ENCODE measurements around the gene WDR7.

WDR7 gene

DNA sequence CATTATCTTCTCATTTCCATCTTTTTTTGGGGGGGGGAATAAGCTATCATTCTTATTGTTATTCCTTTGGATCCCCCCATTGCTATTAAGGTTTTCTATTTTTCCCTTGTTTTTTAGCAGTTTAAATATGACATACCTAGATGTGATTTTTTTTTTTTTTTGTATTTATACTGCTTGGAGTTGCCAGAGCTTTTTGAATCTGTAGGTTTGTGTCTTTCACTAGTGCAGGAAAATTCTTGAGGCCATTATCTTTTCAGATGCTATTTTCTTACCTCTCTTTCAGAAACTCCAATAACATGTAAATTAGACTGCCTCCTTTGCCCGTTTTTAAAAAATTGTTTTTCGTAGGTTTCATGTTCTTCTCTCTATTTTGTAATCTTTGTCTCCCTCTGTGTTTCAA is 88.6 kb downstream of the WDR7 start:
- Histone ChIP-seq H3K4me3 (ENCODE audit: low read length) (no peak overlapping the region), H3K27ac (ENCODE audit: low read depth, low read length) (no peak overlapping the region), H3K27me3 (ENCODE audit: control insufficient read depth, insufficient read depth, low read length) (no peaks in the 10 kb centered on the region), H3K4me1 (ENCODE audit: control insufficient read depth, insufficient read depth, low read length) (peaks cover under 1% of the 10 kb centered on the region), H3K36me3 (ENCODE audit: control insufficient read depth, insufficient read depth, low read length) (peaks cover 3% of the 10 kb centered on the region), H3K9ac (ENCODE audit: low read length) (no peak overlapping the region)

DNA sequence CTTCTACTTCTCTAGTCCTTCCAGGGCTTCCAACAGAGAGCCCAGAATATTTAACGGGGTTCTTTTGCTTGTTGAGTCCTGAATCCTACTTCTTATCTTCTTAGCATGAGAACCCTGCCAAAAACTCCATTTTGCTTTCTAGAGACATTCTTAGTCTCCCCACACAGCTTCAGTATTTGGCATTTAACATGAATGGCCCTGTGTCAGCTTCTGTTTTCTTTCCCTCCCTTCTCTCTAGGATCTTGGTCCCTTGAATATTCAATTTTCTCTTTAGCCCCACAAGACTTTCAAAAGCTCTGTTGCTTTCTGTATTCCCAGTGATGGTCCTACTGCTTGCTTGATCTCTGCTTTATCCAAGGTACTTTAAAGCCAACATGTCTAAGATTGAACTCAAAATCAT is 89.5 kb downstream of the WDR7 start:
- no peak overlapping the region for H3K4me3 ChIP-seq (ENCODE audit: low read length)

DNA sequence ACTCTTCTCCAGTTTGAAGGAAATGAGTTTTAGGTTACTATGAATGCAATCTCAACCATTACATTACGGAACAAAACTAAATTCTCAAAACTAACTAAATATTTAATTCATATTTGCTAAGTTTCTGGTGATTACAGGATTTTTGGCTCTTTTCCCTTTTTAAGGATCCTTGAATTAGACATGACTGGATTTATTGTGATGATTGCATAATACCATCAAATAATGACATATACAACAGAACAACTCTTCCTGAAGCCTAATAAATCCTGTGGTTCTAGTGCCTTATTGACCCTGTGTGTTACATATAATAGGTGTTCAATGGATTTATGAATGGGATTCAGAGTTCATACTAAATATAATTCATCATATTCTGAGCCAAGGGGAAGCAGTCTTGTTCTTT is 90.5 kb downstream of the WDR7 start:
- Histone ChIP-seq H3K27me3 (ENCODE audit: control insufficient read depth, insufficient read depth, low read length) (no peaks in the 10 kb centered on the region), H3K27ac (ENCODE audit: low read depth, low read length) (no peak overlapping the region), H3K4me1 (ENCODE audit: control insufficient read depth, insufficient read depth, low read length) (peaks cover 3% of the 10 kb centered on the region), H3K9ac (ENCODE audit: low read length) (no peak overlapping the region), H3K4me3 (ENCODE audit: low read length) (no peak overlapping the region), H3K36me3 (ENCODE audit: control insufficient read depth, insufficient read depth, low read length) (peaks cover 3% of the 10 kb centered on the region)

More for the DNA sequence above, 89.5 kb downstream of the WDR7 start:
- no peak overlapping the region for H3K27ac ChIP-seq (ENCODE audit: low read depth, low read length)
- H3K9ac ChIP-seq (ENCODE audit: low read length), result no peak overlapping the region
- peaks cover 3% of the 10 kb centered on the region for H3K4me1 ChIP-seq (ENCODE audit: control insufficient read depth, insufficient read depth, low read length)
- H3K27me3 ChIP-seq (ENCODE audit: control insufficient read depth, insufficient read depth, low read length), result no peaks in the 10 kb centered on the region
- H3K36me3 ChIP-seq (ENCODE audit: control insufficient read depth, insufficient read depth, low read length), result peaks cover 3% of the 10 kb centered on the region

DNA sequence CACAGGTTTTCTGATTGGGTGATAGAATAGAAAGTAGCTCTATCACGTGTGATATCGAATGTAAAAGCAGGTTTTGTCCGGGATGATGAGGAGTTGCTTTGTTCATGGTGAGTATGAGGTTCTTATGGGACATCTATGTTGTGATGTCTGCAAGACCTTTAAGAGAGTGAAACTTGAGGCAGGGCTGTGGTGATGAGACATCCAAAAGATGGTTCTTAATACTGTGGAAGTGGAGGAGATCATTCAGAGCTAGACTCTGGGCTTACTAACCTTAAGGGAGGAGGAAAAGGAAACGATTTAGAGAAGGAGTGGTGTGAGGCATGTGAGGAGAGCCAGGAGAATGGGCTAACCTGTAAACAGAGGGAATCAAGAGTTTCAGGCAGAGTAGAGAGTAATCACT is 92.0 kb downstream of the WDR7 start:
- peaks cover 3% of the 10 kb centered on the region for H3K36me3 ChIP-seq (ENCODE audit: control insufficient read depth, insufficient read depth, low read length)
- H3K27me3 ChIP-seq (ENCODE audit: control insufficient read depth, insufficient read depth, low read length), result no peaks in the 10 kb centered on the region
- no peak overlapping the region for H3K9ac ChIP-seq (ENCODE audit: low read length)

DNA sequence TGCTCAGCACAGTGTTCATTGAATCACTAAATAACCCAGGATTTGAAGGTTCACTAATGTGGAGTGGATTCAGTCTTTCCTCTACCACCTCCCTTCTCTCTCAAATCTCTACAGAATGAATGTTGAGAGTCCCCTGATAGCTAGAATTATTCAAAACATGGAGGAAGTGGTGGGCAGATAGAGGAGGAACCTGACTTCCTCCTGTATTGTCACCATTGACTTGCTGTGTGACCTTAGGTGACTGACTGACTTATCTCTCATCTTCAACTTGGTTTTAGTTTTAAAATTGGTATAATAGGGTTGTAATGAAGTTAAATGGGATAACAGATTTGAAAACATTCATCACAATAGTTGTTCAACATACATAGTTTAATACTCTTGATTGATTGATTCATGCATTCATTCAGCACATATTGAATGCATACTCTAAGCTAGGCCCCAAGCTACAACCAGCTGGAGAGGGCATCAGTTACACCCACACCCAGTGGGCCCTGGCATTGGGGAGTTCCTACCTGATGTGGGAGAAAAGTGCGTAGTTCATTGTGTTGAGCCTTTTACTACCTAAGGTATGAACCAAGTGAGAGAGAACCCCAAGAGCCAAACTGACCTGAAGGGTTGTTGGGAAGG is 96.0 kb downstream of the WDR7 start:
- H3K36me3 ChIP-seq (ENCODE audit: control insufficient read depth, insufficient read depth, low read length), result no peaks in the 10 kb centered on the region
- no peak overlapping the region for H3K9ac ChIP-seq (ENCODE audit: low read length)
- no peak overlapping the region for H3K27ac ChIP-seq (ENCODE audit: low read depth, low read length)
- peaks cover 3% of the 10 kb centered on the region for H3K4me1 ChIP-seq (ENCODE audit: control insufficient read depth, insufficient read depth, low read length)
- no peaks in the 10 kb centered on the region for H3K27me3 ChIP-seq (ENCODE audit: control insufficient read depth, insufficient read depth, low read length)
- H3K4me3 ChIP-seq (ENCODE audit: low read length), result no peak overlapping the region

More for the DNA sequence above, 92.0 kb downstream of the WDR7 start:
- H3K4me3 ChIP-seq (ENCODE audit: low read length), result no peak overlapping the region
- H3K27ac ChIP-seq (ENCODE audit: low read depth, low read length), result no peak overlapping the region
- peaks cover 3% of the 10 kb centered on the region for H3K4me1 ChIP-seq (ENCODE audit: control insufficient read depth, insufficient read depth, low read length)

DNA sequence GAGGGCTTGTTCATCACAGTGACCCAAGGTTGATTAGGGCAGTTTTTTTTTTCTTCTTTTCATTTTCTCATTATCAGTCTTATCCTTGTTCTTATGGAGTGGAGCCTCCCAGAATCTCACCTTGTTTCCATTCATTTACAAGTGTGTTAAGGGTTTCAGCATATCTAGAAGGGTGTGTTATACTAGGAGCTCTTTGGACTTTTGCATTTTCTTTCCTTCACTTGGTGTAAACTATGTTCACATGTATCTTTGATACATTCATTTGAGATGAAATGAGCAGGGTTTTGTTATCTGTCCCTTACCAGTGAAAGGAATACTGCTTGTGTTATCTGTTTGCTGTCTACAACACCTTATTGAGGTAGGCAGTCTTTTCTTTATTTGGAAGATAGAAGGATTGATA is 96.7 kb downstream of the WDR7 start:
- Histone ChIP-seq H3K27me3 (ENCODE audit: control insufficient read depth, insufficient read depth, low read length) (no peaks in the 10 kb centered on the region), H3K36me3 (ENCODE audit: control insufficient read depth, insufficient read depth, low read length) (no peaks in the 10 kb centered on the region), H3K27ac (ENCODE audit: low read depth, low read length) (no peak overlapping the region), H3K9ac (ENCODE audit: low read length) (no peak overlapping the region), H3K4me3 (ENCODE audit: low read length) (no peak overlapping the region), H3K4me1 (ENCODE audit: control insufficient read depth, insufficient read depth, low read length) (peaks cover 3% of the 10 kb centered on the region)

DNA sequence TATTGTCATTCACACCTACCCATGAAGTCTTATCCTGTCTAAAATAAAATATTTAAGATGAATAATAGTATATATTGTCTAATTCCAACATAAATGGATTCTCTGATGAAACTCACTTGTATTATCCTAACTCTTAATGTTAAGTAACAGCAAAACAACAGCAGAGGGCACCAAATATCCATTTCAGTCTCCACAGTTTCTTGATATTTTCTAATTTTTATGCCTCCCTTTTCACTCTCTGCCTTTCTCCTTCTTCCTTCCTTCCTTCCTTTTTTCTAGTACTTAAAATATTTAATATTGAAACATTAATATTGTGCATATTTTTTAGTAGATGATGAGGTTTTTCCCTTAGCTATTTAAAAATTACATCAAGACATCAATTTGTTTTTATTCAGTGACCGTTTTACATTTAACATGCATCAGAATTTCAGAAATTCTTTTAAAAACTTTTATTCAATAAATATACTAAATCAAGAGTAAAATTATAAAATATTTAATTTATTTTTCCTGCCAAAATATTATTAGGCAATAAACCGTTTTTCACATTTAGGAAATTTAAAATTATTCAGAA is 97.6 kb downstream of the WDR7 start:
- H3K27ac ChIP-seq (ENCODE audit: low read depth, low read length), result no peak overlapping the region
- no peaks in the 10 kb centered on the region for H3K36me3 ChIP-seq (ENCODE audit: control insufficient read depth, insufficient read depth, low read length)
- peaks cover 3% of the 10 kb centered on the region for H3K4me1 ChIP-seq (ENCODE audit: control insufficient read depth, insufficient read depth, low read length)
- no peak overlapping the region for H3K4me3 ChIP-seq (ENCODE audit: low read length)
- no peak overlapping the region for H3K9ac ChIP-seq (ENCODE audit: low read length)
- H3K27me3 ChIP-seq (ENCODE audit: control insufficient read depth, insufficient read depth, low read length), result no peaks in the 10 kb centered on the region

DNA sequence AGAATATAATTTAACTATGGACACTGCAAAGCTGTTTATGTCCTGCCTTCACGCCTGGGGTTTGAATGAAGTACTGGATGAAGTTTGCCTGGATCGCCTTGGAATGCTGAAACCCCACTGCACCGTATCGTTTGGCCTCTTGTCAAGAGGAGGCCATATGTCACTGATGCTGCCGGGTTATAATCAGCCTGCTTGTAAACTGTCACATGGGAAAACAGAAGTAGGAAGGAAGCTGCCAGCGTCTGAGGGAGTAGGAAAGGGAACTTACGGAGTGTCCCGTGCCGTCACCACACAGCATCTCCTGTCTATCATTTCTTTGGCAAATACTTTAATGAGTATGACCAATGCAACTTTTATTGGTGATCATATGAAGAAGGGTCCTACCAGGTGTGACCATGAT is 105.8 kb downstream of the WDR7 start:
- no peaks in the 10 kb centered on the region for H3K27me3 ChIP-seq (ENCODE audit: control insufficient read depth, insufficient read depth, low read length)
- H3K4me3 ChIP-seq (ENCODE audit: low read length), result no peak overlapping the region
- no peaks in the 10 kb centered on the region for H3K4me1 ChIP-seq (ENCODE audit: control insufficient read depth, insufficient read depth, low read length)
- no peak overlapping the region for H3K9ac ChIP-seq (ENCODE audit: low read length)
- no peak overlapping the region for H3K27ac ChIP-seq (ENCODE audit: low read depth, low read length)
- H3K36me3 ChIP-seq (ENCODE audit: control insufficient read depth, insufficient read depth, low read length), result no peaks in the 10 kb centered on the region

DNA sequence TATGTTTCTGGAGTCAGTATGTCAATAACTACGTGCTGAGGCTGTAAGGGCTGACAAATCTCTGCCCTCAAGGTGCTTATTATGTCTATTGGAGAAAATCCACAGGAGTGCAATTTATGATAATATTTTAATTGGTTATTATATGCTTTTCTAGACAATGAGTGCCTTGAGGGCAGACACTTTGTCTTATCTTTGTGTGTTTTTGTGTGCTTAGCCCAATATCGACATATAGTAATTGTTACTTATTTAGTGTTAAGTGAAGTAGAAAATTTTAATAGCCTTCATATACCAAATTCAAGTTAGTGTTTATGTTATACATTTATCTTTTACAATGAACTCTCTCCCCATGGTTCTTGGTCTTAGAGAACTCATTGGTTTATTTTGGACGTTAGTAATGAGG is 118.9 kb downstream of the WDR7 start:
- H3K27ac ChIP-seq (ENCODE audit: low read depth, low read length), result no peak overlapping the region
- H3K9ac ChIP-seq (ENCODE audit: low read length), result no peak overlapping the region
- H3K4me3 ChIP-seq (ENCODE audit: low read length), result no peak overlapping the region
- H3K27me3 ChIP-seq (ENCODE audit: control insufficient read depth, insufficient read depth, low read length), result no peaks in the 10 kb centered on the region
- no peaks in the 10 kb centered on the region for H3K4me1 ChIP-seq (ENCODE audit: control insufficient read depth, insufficient read depth, low read length)
- H3K36me3 ChIP-seq (ENCODE audit: control insufficient read depth, insufficient read depth, low read length), result no peaks in the 10 kb centered on the region

DNA sequence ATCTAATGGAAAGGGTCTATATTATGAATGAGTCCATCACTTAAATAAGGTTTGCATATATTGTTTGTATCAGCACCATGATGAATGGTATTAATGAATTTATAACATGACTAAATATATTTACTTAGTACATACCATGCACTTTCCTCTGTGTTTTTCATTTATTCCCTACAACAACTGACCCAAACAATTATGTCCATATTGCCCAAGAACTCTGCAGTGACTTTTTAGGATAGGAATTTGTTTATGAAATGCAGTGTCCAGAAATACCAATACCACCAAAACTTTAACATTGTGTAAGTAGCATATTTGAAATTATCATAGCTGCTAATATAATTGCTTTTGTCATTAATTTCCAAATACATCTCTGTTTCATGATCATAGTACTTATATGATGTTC is 119.7 kb downstream of the WDR7 start:
- no peak overlapping the region for H3K4me3 ChIP-seq (ENCODE audit: low read length)
- H3K9ac ChIP-seq (ENCODE audit: low read length), result no peak overlapping the region
- no peaks in the 10 kb centered on the region for H3K36me3 ChIP-seq (ENCODE audit: control insufficient read depth, insufficient read depth, low read length)
- no peaks in the 10 kb centered on the region for H3K27me3 ChIP-seq (ENCODE audit: control insufficient read depth, insufficient read depth, low read length)
- no peak overlapping the region for H3K27ac ChIP-seq (ENCODE audit: low read depth, low read length)
- no peaks in the 10 kb centered on the region for H3K4me1 ChIP-seq (ENCODE audit: control insufficient read depth, insufficient read depth, low read length)

DNA sequence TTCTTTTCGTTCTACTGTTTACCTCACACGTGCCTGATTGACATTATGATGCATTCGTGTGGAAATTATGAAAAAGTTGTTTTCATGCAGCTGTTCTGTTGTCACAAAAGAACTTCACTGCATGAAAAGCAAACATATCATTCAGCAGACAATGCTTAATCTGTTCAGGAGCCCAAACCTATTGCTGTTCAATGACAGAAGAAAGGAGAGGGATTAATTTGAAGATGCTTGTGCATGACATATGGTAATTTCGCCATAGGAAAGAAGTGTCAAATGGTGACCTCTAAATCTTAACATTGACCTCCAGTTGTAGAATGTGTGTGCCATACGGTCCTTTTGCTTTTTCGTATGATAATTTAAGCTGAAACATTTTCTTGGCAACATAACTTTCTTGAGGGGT is 124.5 kb downstream of the WDR7 start:
- Histone ChIP-seq H3K36me3 (ENCODE audit: control insufficient read depth, insufficient read depth, low read length) (no peaks in the 10 kb centered on the region), H3K27ac (ENCODE audit: low read depth, low read length) (no peak overlapping the region), H3K4me3 (ENCODE audit: low read length) (no peak overlapping the region)

DNA sequence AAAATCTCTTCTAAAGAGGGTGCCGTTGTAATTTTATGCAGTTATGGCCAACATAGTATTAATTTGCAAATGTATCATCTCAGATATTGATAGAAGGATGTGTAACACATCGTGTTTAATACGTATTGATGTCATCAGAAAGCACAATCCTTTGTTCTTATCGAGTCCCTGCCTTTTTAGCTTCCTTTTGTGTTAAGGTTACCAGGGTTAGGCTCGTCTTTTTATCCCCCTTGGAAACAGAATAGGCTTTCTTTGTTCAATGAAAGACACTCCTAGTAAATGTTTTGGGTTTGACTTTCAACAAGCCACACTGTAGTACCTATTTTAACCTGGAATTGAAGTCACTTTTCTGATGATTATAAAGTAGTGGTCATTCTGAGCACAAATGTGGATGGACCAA is 136.2 kb downstream of the WDR7 start:
- H3K36me3 ChIP-seq (ENCODE audit: control insufficient read depth, insufficient read depth, low read length), result peaks cover 2% of the 10 kb centered on the region
- no peaks in the 10 kb centered on the region for H3K4me1 ChIP-seq (ENCODE audit: control insufficient read depth, insufficient read depth, low read length)

More for the DNA sequence above, 124.5 kb downstream of the WDR7 start:
- no peaks in the 10 kb centered on the region for H3K4me1 ChIP-seq (ENCODE audit: control insufficient read depth, insufficient read depth, low read length)
- H3K27me3 ChIP-seq (ENCODE audit: control insufficient read depth, insufficient read depth, low read length), result no peaks in the 10 kb centered on the region
- H3K9ac ChIP-seq (ENCODE audit: low read length), result no peak overlapping the region

More for the DNA sequence above, 136.2 kb downstream of the WDR7 start:
- H3K4me3 ChIP-seq (ENCODE audit: low read length), result no peak overlapping the region
- no peak overlapping the region for H3K27ac ChIP-seq (ENCODE audit: low read depth, low read length)
- H3K9ac ChIP-seq (ENCODE audit: low read length), result no peak overlapping the region
- no peaks in the 10 kb centered on the region for H3K27me3 ChIP-seq (ENCODE audit: control insufficient read depth, insufficient read depth, low read length)
